ENCODE measurements around the gene UTY.

UTY gene

GRCh38 chrY:13479828-13480227 is at the start of gene UTY:
Gene UTY (minus strand): TSS chrY:13480033. CDS start chrY:13479665, 368 bp downstream.
- peak; percentile 15 to 42 (median 36) for DNase-seq

- no peak for DNase-seq
Observed at GRCh38 chrY:13520474-13520873, 40.6 kb upstream of the UTY start.

GRCh38 chrY:13501215-13501614 is 21.4 kb upstream of the UTY start:
- DNase-seq, result no peak

- DNase-seq, result no peak
Observed at GRCh38 chrY:13493737-13494136, 13.9 kb upstream of the UTY start.

- no peak for DNase-seq
Observed at GRCh38 chrY:13492408-13492807, 12.6 kb upstream of the UTY start.

- DNase-seq, result no peak
Observed at GRCh38 chrY:13488738-13489137, 8.9 kb upstream of the UTY start.

- peak; percentile 2 to 38 (median 22) for DNase-seq
Observed at GRCh38 chrY:13479121-13479711, 617 bp downstream of the UTY start.

GRCh38 chrY:13478126-13478785 is 1.6 kb downstream of the UTY start:
- DNase-seq, result peak in 3 of 4 experiments; percentile 0 to 1 (median 1)

- DNase-seq, result no peak
Observed at GRCh38 chrY:13474997-13475396, 4.8 kb downstream of the UTY start.

- DNase-seq, result no peak
Observed at GRCh38 chrY:13451572-13451971, 28.3 kb downstream of the UTY start.

- no peak for DNase-seq
Observed at GRCh38 chrY:13450596-13451130, 29.2 kb downstream of the UTY start.

GRCh38 chrY:13445566-13445965 is 34.3 kb downstream of the UTY start:
- no peak for DNase-seq

- DNase-seq, result no peak
Observed at GRCh38 chrY:13443146-13443545, 36.7 kb downstream of the UTY start.

GRCh38 chrY:13440811-13441210 is 39.0 kb downstream of the UTY start:
- DNase-seq, result no peak

GRCh38 chrY:13435968-13436937 is 43.6 kb downstream of the UTY start:
- DNase-seq, result peak; percentile 0 to 23 (median 16)

GRCh38 chrY:13435206-13435967 is 44.4 kb downstream of the UTY start:
- peak in 1 of 4 experiments; percentile 0 for DNase-seq

GRCh38 chrY:13432293-13433025 is 47.4 kb downstream of the UTY start:
- no peak for DNase-seq

GRCh38 chrY:13429551-13429950 is 50.3 kb downstream of the UTY start:
- DNase-seq, result no peak

GRCh38 chrY:13423281-13423732 is 56.5 kb downstream of the UTY start:
- DNase-seq, result no peak

- DNase-seq, result no peak
Observed at GRCh38 chrY:13416869-13417661, 62.8 kb downstream of the UTY start.

GRCh38 chrY:13415556-13415955 is 64.3 kb downstream of the UTY start:
- no peak for DNase-seq
